Measurements from ENCODE around the gene OR51E2.

- no peak for TF ChIP-seq ZFHX2 (tag by site-specific recombination; conservative IDR thresholded peaks at IDR 0.05)
- no peak for TF ChIP-seq SETDB1 (IDR thresholded peaks at IDR 0.05; ENCODE audit: insufficient read length, low read length)
- TF ChIP-seq CTCF (tag by site-specific recombination; IDR thresholded peaks at IDR 0.05), result no peak
- no peak for TF ChIP-seq MYNN (tag by site-specific recombination; IDR thresholded peaks at IDR 0.05; ENCODE audit: borderline replicate concordance)
- no peak for TF ChIP-seq ZNF138 (tag by site-specific recombination; IDR thresholded peaks at IDR 0.05; ENCODE audit: borderline replicate concordance)
- TF ChIP-seq ZNF610 (tag by site-specific recombination; IDR thresholded peaks at IDR 0.05; ENCODE audit: borderline replicate concordance), result no peak
- no peak for TF ChIP-seq GFI1B (tag by site-specific recombination; IDR thresholded peaks at IDR 0.05)
- no peak for TF ChIP-seq MEIS1 (CRISPR knock-in tag; IDR thresholded peaks at IDR 0.05; ENCODE audit: borderline replicate concordance)
- TF ChIP-seq AEBP2 (tag by site-specific recombination; IDR thresholded peaks at IDR 0.05; ENCODE audit: borderline replicate concordance), result no peak
- no peak for TF ChIP-seq EGR2 (tag by site-specific recombination; IDR thresholded peaks at IDR 0.05; ENCODE audit: low read depth)
These were observed 56.2 kb downstream of the OR51E2 start for GRCh38 chr11:4641501-4641900.
